Activated naive CD4-positive, alpha-beta T cell treated with anti-CD3 and anti-CD28 coated beads, Interleukin-2, amount 50 U/mL, for 16 hours (primary cell): ENCODE measurements around the gene SND1.
A peak's percentile ranks its signal among the peaks of the same experiment; 100 is the strongest.

Source experiments
- DNase-seq: peaks from one replicate; pipeline ENCODE4 v3.0.0-alpha.2; 2020

SND1 gene

GRCh38 chr7:128129224-128129864, 477.4 kb downstream of the SND1 start:
- no peak for DNase-seq

GRCh38 chr7:128131115-128131514, 479.1 kb downstream of the SND1 start:
- no peak for DNase-seq

GRCh38 chr7:128131731-128132130, 479.7 kb downstream of the SND1 start:
- no peak for DNase-seq

GRCh38 chr7:128132426-128133069, 480.6 kb downstream of the SND1 start:
- DNase-seq, result no peak

- no peak for DNase-seq
Measured at GRCh38 chr7:128135159-128135514, 483.1 kb downstream of the SND1 start.

GRCh38 chr7:128135515-128136214, 483.7 kb downstream of the SND1 start:
- peak; percentile 77 for DNase-seq

- no peak for DNase-seq
Measured at GRCh38 chr7:128136215-128136597, 484.2 kb downstream of the SND1 start.

- no peak for DNase-seq
Measured at GRCh38 chr7:128137181-128137580, 485.2 kb downstream of the SND1 start.

- no peak for DNase-seq
Measured at GRCh38 chr7:128139406-128139805, 487.4 kb downstream of the SND1 start.

- DNase-seq, result no peak
Measured at GRCh38 chr7:128141683-128142195, 489.7 kb downstream of the SND1 start.
